Hepatocyte (in vitro differentiated cells): ENCODE measurements around the gene CARD9. TPM values are rescaled to one million over a fixed set of nuclear protein-coding genes. Genes with fewer than 3 reads are reported as not detected.

Experiments
- DNase-seq: peaks from one replicate; pipeline ENCODE4 v3.0.0-alpha.2; 2016; ENCODE audit warnings: low spot score
- H2AFZ ChIP-seq: fragments of 200-600 bp; sonication (generic); 2 replicates; pipeline ENCODE4 v1.6.0; 2016; ENCODE audit warnings: antibody characterized with exemption, mild to moderate bottlenecking
- H3K27ac ChIP-seq: fragments of 200-600 bp; sonication (generic); 2 replicates; pipeline ENCODE4 v1.5.1; 2016; ENCODE audit warnings: mild to moderate bottlenecking
- H3K27me3 ChIP-seq: fragments of 200-600 bp; sonication (generic); 2 replicates; pipeline ENCODE4 v1.6.1; 2016
- H3K36me3 ChIP-seq: fragments of 200-600 bp; sonication (generic); replicated peaks from 2 replicates; pipeline ENCODE4 v1.5.1; 2016; ENCODE audit warnings: low read depth; ENCODE audit not compliant: insufficient read depth
- H3K4me1 ChIP-seq: fragments of 200-600 bp; sonication (generic); 2 replicates; pipeline ENCODE4 v1.5.1; 2016; ENCODE audit warnings: mild to moderate bottlenecking, moderate library complexity; ENCODE audit not compliant: insufficient read depth
- H3K4me2 ChIP-seq: fragments of 200-600 bp; sonication (generic); 2 replicates; pipeline ENCODE4 v1.6.0; 2016
- H3K4me3 ChIP-seq: fragments of 200-600 bp; sonication (generic); 2 replicates; pipeline ENCODE4 v1.5.1; 2016; ENCODE audit warnings: mild to moderate bottlenecking
- H3K79me2 ChIP-seq: fragments of 200-600 bp; sonication (generic); 2 replicates; pipeline ENCODE4 v1.6.0; 2017; ENCODE audit warnings: mild to moderate bottlenecking
- H3K9me2 ChIP-seq: fragments of 200-600 bp; sonication (generic); replicated peaks from 2 replicates; pipeline ENCODE4 v1.6.0; 2017; ENCODE audit warnings: mild to moderate bottlenecking; ENCODE audit not compliant: insufficient read depth
- H3K9me3 ChIP-seq: fragments of 200-600 bp; sonication (generic); 2 replicates; pipeline ENCODE4 v1.5.1; 2016; ENCODE audit warnings: low read depth, mild to moderate bottlenecking
- H4K20me1 ChIP-seq: fragments of 200-600 bp; sonication (generic); 2 replicates; pipeline ENCODE4 v1.6.0; 2016; ENCODE audit warnings: mild to moderate bottlenecking; ENCODE audit not compliant: insufficient read depth, poor library complexity, severe bottlenecking
- CTCF ChIP-seq: fragments of 200-600 bp; sonication (generic); IDR thresholded peaks from 2 replicates; pipeline ENCODE4 v1.5.1; 2016; ENCODE audit warnings: antibody characterized with exemption, mild to moderate bottlenecking; ENCODE audit not compliant: poor library complexity
- EZH2 ChIP-seq: fragments of 200-600 bp; sonication (generic); IDR thresholded peaks from 2 replicates; pipeline ENCODE4 v1.6.1; 2016; ENCODE audit warnings: antibody characterized with exemption, mild to moderate bottlenecking, borderline replicate concordance
- EZH2phosphoT487 ChIP-seq: fragments of 200-600 bp; sonication (generic); IDR thresholded peaks from one replicate; pipeline ENCODE4 v1.6.1; 2018; ENCODE audit warnings: antibody characterized with exemption, mild to moderate bottlenecking, low read depth, moderate library complexity; ENCODE audit not compliant: unreplicated experiment, severe bottlenecking
- WGBS: methylation state at CpG from one replicate; pipeline ENCODE4 v1.1.6; 2016; ENCODE audit warnings: low lambda C conversion rate; ENCODE audit errors: missing lambda C conversion rate; 5-methylcytosine and 5-hydroxymethylcytosine counted together
- polyA plus RNA-seq: library from polyadenylated mRNA; unstranded; fragments of >200 nt; fragmentation: Nextera tagmentation; extraction: Ambion mirVana; gene quantifications from 2 replicates; pipeline ENCODE4 v1.2.1, GENCODE V29; 2016
- total RNA-seq: library from RNA; depleted of rRNA; stranded (reverse); fragments of >200 nt; gene quantifications from 2 replicates; pipeline ENCODE4 v1.2.3, GENCODE V29; 2014

CARD9 gene
- total and polyA plus RNA-seq, 2 experiments from 2014 or later: 0.80 to 1.5 TPM

DNA sequence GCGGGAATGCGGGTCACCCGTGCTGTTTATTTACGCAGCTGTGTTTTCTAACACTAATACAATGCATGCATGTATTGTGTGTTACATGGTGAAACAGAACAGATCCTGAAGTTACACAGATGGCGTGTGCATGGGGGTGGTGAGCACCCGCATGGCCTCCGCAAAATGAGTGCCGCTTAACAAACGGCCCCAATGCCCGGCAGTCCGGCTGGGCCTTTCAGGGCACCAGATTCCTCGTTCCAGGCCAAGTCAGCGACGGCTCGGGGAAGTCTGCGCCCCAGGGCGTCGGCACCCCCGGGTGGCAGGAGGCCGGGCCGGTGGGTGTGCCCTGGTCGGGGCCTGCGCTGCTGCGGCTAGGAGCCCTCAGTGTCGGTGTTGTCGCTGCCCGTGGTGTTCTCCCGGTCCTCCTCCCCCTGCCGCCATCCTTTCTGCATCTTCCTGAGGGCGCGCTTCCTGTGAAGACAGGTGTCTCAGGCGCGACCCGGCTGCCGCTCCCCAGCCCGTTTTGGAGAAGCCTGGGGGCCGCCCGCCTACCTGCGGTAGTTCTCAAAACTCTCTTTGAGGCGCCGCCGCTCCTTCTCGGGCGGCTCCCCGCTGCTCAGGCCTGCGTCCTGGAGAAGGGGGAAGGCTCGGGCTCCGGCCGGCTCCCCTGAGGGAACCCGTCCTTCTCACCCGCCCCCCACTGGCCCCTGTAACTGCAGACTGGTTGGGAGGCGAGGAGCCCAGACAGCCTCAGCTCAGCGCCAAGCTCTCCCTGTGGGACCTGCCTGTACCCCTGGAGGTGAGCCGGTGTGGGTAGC, 9.3 kb downstream of the CARD9 start:
- Histone ChIP-seq H3K4me2 (peak overlapping the region; percentile 56), H3K27ac (no peak overlapping the region), H3K9me2 (no peaks in the 10 kb centered on the region), H3K27me3 (no peaks in the 10 kb centered on the region), H3K79me2 (no peaks in the 10 kb centered on the region), H3K9me3 (no peaks in the 10 kb centered on the region), H3K4me3 (no peak overlapping the region), H3K4me1 (peaks cover 6% of the 10 kb centered on the region), H2AFZ (no peak overlapping the region), H4K20me1 (no peaks in the 10 kb centered on the region), H3K36me3 (no peaks in the 10 kb centered on the region)
- 89% methylated on average over 54 of the region's 54 CpGs for WGBS
- DNase-seq: no peak
- TF ChIP-seq CTCF (no peak), EZH2 (no peak), EZH2phosphoT487 (no peak)

- TF ChIP-seq EZH2 (no peak), EZH2phosphoT487 (no peak), CTCF (peak; percentile 92)
Measured at GRCh38 chr9:136363106-136363948, 10.1 kb downstream of the CARD9 start, which contains the start of gene DNLZ. DNLZ (minus strand) TSS chr9:136363744; CDS start chr9:136363714, 30 bp downstream.

DNA sequence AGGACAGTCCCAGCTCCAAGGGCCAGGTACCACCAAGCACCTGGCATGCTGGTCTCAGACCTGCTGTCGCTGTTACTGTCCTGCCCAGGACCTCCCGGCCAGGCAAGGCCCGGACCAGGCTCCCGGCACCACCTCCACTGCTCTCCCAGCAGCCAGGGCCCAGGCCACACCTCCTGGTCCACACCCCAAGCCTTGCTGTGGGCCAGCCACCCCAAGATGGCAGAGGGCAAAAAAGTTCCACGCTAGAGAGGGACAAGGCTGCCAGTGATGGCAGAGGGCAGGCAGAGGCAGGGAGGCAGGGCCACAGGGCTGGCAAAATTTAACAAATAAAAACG, 11.1 kb downstream of the CARD9 start:
- no peaks in the 10 kb centered on the region for H3K27me3 ChIP-seq
- H3K9me3 ChIP-seq: no peaks in the 10 kb centered on the region
- no peak for DNase-seq
- no peak overlapping the region for H2AFZ ChIP-seq
- no peak for TF ChIP-seq CTCF
- 92% methylated on average over 6 of the region's 6 CpGs for WGBS
- no peaks in the 10 kb centered on the region for H4K20me1 ChIP-seq
- peak overlapping the region; percentile 25 for H3K27ac ChIP-seq
- no peak overlapping the region for H3K4me3 ChIP-seq
- peaks cover 6% of the 10 kb centered on the region for H3K4me1 ChIP-seq
- H3K79me2 ChIP-seq: no peaks in the 10 kb centered on the region
- no peaks in the 10 kb centered on the region for H3K9me2 ChIP-seq
- H3K36me3 ChIP-seq: no peaks in the 10 kb centered on the region
- peak overlapping the region; percentile 58 for H3K4me2 ChIP-seq

More at GRCh38 chr9:136363106-136363948, 10.1 kb downstream of the CARD9 start, which contains the start of gene DNLZ:
- no peaks in the 10 kb centered on the region for H3K36me3 ChIP-seq
- H3K27me3 ChIP-seq: no peaks in the 10 kb centered on the region
- H3K4me2 ChIP-seq: peak within 1 kb of the TSS; percentile 68
- no peaks in the 10 kb centered on the region for H3K9me3 ChIP-seq
- WGBS: 2% methylated on average over 48 of the region's 97 CpGs
- peaks cover 6% of the 10 kb centered on the region for H3K4me1 ChIP-seq
- H3K27ac ChIP-seq: peak within 1 kb of the TSS; percentile 90
- peak within 1 kb of the TSS; percentile 56 for H3K4me3 ChIP-seq
- H4K20me1 ChIP-seq: no peaks in the 10 kb centered on the region
- no peaks in the 10 kb centered on the region for H3K79me2 ChIP-seq
- DNase-seq: peak; percentile 98
- H2AFZ ChIP-seq: peak within 1 kb of the TSS; percentile 30
- no peaks in the 10 kb centered on the region for H3K9me2 ChIP-seq
